Coronary artery (tissue), 2 donors: ENCODE results near the gene UNC13C.

Source experiments
- DNase-seq: peaks from one replicate; pipeline ENCODE4 v3.0.0-alpha.2; 2017; ENCODE audit warnings: low spot score
- H3K27ac ChIP-seq, 2 donors: fragments of 200-600 bp; sonication (generic); one replicate each; pipeline ENCODE4 v1.5.1; 2016 to 2019
- H3K4me3 ChIP-seq: fragments of 200-600 bp; sonication (generic); 2 replicates; pipeline ENCODE4 v1.5.1; 2016; ENCODE audit warnings: mild to moderate bottlenecking, moderate library complexity
- CTCF ChIP-seq: fragments of 200-600 bp; sonication (generic); IDR thresholded peaks from one replicate; pipeline ENCODE4 v1.5.1; 2019; ENCODE audit warnings: antibody characterized with exemption

The UNC13C gene

GRCh38 chr15:54307252-54307902 is 329.1 kb downstream of the UNC13C start:
- no peak overlapping the region for H3K27ac ChIP-seq
- DNase-seq: no peak
- no peak overlapping the region for H3K4me3 ChIP-seq
- TF ChIP-seq CTCF: no peak

- Histone ChIP-seq H3K27ac (no peak overlapping the region), H3K4me3 (no peak overlapping the region)
- DNase-seq: no peak
- TF ChIP-seq CTCF: no peak
Measured at GRCh38 chr15:54307926-54308325, 329.7 kb downstream of the UNC13C start.

- no peak overlapping the region for H3K27ac ChIP-seq
- no peak for TF ChIP-seq CTCF
- H3K4me3 ChIP-seq: no peak overlapping the region
- no peak for DNase-seq
Measured at GRCh38 chr15:54312528-54312927, 334.3 kb downstream of the UNC13C start.

GRCh38 chr15:54321426-54321825 is 343.2 kb downstream of the UNC13C start:
- H3K4me3 ChIP-seq: no peak overlapping the region
- H3K27ac ChIP-seq: no peak overlapping the region
- no peak for TF ChIP-seq CTCF
- DNase-seq: no peak

GRCh38 chr15:54322341-54322740 is 344.1 kb downstream of the UNC13C start:
- no peak overlapping the region for H3K27ac ChIP-seq
- DNase-seq: no peak
- H3K4me3 ChIP-seq: no peak overlapping the region
- no peak for TF ChIP-seq CTCF

- Histone ChIP-seq H3K4me3 (no peak overlapping the region), H3K27ac (no peak overlapping the region)
- DNase-seq: no peak
- no peak for TF ChIP-seq CTCF
Measured at GRCh38 chr15:54345301-54345700, 367.1 kb downstream of the UNC13C start.

GRCh38 chr15:54345827-54346226 is 367.6 kb downstream of the UNC13C start:
- no peak overlapping the region for H3K4me3 ChIP-seq
- TF ChIP-seq CTCF: no peak
- DNase-seq: no peak
- no peak overlapping the region for H3K27ac ChIP-seq
